HG02870 (cell line): ENCODE measurements around the gene UQCR11.

ENCODE experiments used
- ATAC-seq: cut with Tn5 transposase; IDR thresholded peaks from one replicate; pipeline ENCODE4 v1.9.1; 2021; ENCODE audit warnings: mild to moderate bottlenecking, moderate library complexity; ENCODE audit not compliant: unreplicated experiment

Gene UQCR11

GRCh38 chr19:1636325-1637236 lies 31.3 kb upstream of the UQCR11 start:
- ATAC-seq, result no peak

- no peak for ATAC-seq
Measured at GRCh38 chr19:1634938-1635243, 29.6 kb upstream of the UQCR11 start.

GRCh38 chr19:1634242-1634937 lies 29.1 kb upstream of the UQCR11 start:
- ATAC-seq, result no peak

- no peak for ATAC-seq
Measured at GRCh38 chr19:1633269-1633826, 28.1 kb upstream of the UQCR11 start.

- no peak for ATAC-seq
Measured at GRCh38 chr19:1632462-1633268, 27.4 kb upstream of the UQCR11 start.

GRCh38 chr19:1631557-1632100 lies 26.4 kb upstream of the UQCR11 start:
- ATAC-seq, result no peak

GRCh38 chr19:1630811-1631210 lies 25.5 kb upstream of the UQCR11 start:
- no peak for ATAC-seq

- ATAC-seq, result no peak
Measured at GRCh38 chr19:1630012-1630411, 24.8 kb upstream of the UQCR11 start.

- no peak for ATAC-seq
Measured at GRCh38 chr19:1629256-1629808, 24.1 kb upstream of the UQCR11 start.

- no peak for ATAC-seq
Measured at GRCh38 chr19:1627194-1627593, 21.9 kb upstream of the UQCR11 start.

- no peak for ATAC-seq
Measured at GRCh38 chr19:1626417-1627010, 21.3 kb upstream of the UQCR11 start.

GRCh38 chr19:1624458-1624857 lies 19.2 kb upstream of the UQCR11 start:
- no peak for ATAC-seq

- no peak for ATAC-seq
Measured at GRCh38 chr19:1622541-1622940, 17.3 kb upstream of the UQCR11 start.

- no peak for ATAC-seq
Measured at GRCh38 chr19:1622007-1622406, 16.7 kb upstream of the UQCR11 start.

- no peak for ATAC-seq
Measured at GRCh38 chr19:1621574-1621973, 16.3 kb upstream of the UQCR11 start.

- no peak for ATAC-seq
Measured at GRCh38 chr19:1621021-1621420, 15.8 kb upstream of the UQCR11 start.

GRCh38 chr19:1620502-1620901 lies 15.2 kb upstream of the UQCR11 start:
- no peak for ATAC-seq

GRCh38 chr19:1619703-1620102 lies 14.4 kb upstream of the UQCR11 start:
- no peak for ATAC-seq

- no peak for ATAC-seq
Measured at GRCh38 chr19:1619094-1619439, 13.8 kb upstream of the UQCR11 start.
